CD4-positive, alpha-beta T cell treated with Interleukin-12 subunit alpha and Interleukin-12 subunit beta, for 1 hour (primary cell): ENCODE measurements around the gene AHDC1.
"Not testable (repeated sequence)": the region's sequence is repeated elsewhere in the genome, so short reads cannot be mapped to it uniquely, and the experiment has no call there.

Source experiments
- DNase-seq: peaks from one replicate; pipeline ENCODE4 v3.0.0-alpha.2; 2020

AHDC1 gene

GRCh38 chr1:27633640-27634176 lies 29.8 kb upstream of the AHDC1 start:
- DNase-seq: no peak

GRCh38 chr1:27633298-27633610 lies 29.3 kb upstream of the AHDC1 start:
- no peak for DNase-seq

GRCh38 chr1:27632387-27633297 lies 28.7 kb upstream of the AHDC1 start:
- DNase-seq: peak; percentile 49

- no peak for DNase-seq
Measured at GRCh38 chr1:27630859-27631491, 27.0 kb upstream of the AHDC1 start.

GRCh38 chr1:27628712-27629111 lies 24.8 kb upstream of the AHDC1 start:
- no peak for DNase-seq

- DNase-seq: not testable (repeated sequence)
Measured at GRCh38 chr1:27627733-27628132, 23.8 kb upstream of the AHDC1 start.

GRCh38 chr1:27627061-27627460 lies 23.1 kb upstream of the AHDC1 start:
- no peak for DNase-seq

GRCh38 chr1:27626031-27626935 lies 22.3 kb upstream of the AHDC1 start:
- DNase-seq: no peak

GRCh38 chr1:27624467-27625178 lies 20.7 kb upstream of the AHDC1 start:
- no peak for DNase-seq

GRCh38 chr1:27623327-27624212 lies 19.6 kb upstream of the AHDC1 start:
- DNase-seq: no peak

- no peak for DNase-seq
Measured at GRCh38 chr1:27622828-27623227, 18.9 kb upstream of the AHDC1 start.

- DNase-seq: no peak
Measured at GRCh38 chr1:27621051-27621920, 17.3 kb upstream of the AHDC1 start.

- DNase-seq: not testable (repeated sequence)
Measured at GRCh38 chr1:27619782-27620438, 16.0 kb upstream of the AHDC1 start.

GRCh38 chr1:27618341-27619082 lies 14.6 kb upstream of the AHDC1 start:
- peak; percentile 69 for DNase-seq

GRCh38 chr1:27617420-27617819 lies 13.5 kb upstream of the AHDC1 start:
- no peak for DNase-seq

GRCh38 chr1:27616441-27616840 lies 12.5 kb upstream of the AHDC1 start:
- no peak for DNase-seq

GRCh38 chr1:27615346-27616192 lies 11.6 kb upstream of the AHDC1 start:
- DNase-seq: no peak
